ENCODE data around the gene SLC34A3.
"Not testable (repeated sequence)": the region's sequence is repeated elsewhere in the genome, so short reads cannot be mapped to it uniquely, and the experiment has no call there.

SLC34A3 gene

DNA sequence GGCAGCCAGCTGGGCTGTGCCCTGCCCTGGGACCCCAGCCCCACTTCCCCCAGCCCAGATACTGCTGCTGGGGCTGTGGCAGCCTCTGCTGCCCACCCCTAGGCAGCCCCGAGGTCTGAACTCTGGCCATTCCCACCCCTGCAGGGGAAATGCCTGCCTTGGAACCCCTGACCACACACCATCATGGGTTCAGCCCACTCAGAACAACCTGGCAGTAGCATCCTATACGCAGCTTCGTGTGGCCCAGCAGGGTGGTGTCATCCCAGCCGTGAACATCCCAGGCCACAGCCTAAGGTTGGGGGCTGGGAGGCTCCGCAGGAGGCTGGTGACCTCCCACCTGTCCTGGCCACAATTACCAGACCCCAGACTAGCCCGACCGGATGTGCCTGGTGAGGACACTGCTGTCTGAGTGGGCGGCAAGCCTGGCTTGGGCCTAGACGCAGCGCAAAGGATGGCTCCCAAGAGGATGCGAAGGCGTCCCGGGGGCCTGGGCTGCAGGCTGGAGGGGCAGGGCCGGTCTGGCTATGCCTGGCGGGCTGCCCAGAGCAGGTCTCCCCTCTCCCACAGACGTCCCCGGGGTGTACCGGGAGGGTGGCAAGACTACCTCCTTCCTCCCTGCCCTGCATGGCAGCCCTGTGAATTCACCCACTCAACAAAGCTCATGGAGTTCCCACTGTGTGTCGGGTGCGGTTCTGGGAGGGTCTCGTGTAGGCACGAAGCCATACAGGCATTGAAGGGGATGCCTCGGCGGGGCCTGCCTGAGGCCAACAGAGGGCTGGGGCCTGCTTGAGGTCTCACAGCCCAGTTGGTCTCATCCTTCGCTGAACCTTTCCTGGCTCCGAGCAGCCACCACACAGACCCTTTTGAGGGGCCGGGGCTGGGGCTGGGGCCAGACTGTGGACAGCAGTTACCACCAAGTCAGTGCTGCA, 1.5 kb upstream of the SLC34A3 start:
- DNase-seq (ENCODE audit: low spot score): no peak

- no peak for DNase-seq (ENCODE audit: low spot score)
These were observed 597 bp upstream of the SLC34A3 start for GRCh38 chr9:137229903-137230704.

DNA sequence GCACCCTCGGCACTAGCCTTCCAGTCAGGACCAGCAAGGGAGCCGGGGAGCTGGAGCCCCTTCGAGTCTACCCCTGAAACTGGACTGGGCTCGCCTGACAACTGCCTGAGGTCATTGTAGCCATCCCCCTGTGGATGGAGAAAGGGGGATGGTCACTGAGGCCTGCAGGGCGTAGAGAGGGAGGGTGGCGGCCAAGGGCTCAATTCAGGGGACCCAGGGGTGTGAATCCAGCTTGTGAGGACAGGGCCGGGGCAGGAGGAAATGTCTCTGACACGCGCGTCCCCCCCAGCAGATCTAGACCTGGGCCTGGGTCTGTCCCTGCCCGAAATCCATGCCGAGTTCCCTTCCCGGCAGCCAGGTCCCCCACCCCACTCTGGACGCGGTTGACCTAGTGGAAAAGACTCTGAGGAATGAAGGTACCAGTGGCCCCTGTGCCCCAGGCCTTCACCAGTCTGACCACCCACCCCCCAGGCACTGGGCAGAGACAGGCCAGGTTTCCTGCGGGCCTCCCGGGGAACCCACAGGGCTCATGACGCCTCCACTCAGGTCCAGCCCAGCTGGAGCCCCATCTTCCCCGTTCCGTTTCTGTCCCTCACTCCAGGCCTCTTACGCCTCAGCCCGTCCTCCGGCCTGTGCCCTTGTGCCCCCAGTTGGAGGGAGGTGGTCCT, 805 bp downstream of the SLC34A3 start:
- no peak for DNase-seq (ENCODE audit: low spot score)

- no peak for DNase-seq (ENCODE audit: low spot score)
These were observed 1.4 kb downstream of the SLC34A3 start for GRCh38 chr9:137232101-137232500.

DNA sequence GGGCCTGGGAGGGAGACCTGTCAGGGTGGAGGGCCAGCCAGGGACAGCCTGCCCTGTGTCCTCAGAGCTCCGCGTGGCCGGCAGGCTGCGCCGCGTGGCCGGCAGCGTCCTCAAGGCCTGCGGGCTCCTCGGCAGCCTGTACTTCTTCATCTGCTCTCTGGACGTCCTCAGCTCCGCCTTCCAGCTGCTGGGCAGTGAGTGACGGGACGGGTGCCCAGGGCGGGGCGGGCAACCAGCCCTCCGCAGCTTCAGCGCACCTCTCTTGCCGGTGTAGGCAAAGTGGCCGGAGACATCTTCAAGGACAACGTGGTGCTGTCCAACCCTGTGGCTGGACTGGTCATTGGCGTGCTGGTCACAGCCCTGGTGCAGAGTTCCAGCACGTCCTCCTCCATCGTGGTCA, 1.8 kb downstream of the SLC34A3 start:
- no peak for DNase-seq (ENCODE audit: low spot score)

- DNase-seq (ENCODE audit: low spot score): no peak
These were observed 2.7 kb downstream of the SLC34A3 start for GRCh38 chr9:137233143-137233980.

DNA sequence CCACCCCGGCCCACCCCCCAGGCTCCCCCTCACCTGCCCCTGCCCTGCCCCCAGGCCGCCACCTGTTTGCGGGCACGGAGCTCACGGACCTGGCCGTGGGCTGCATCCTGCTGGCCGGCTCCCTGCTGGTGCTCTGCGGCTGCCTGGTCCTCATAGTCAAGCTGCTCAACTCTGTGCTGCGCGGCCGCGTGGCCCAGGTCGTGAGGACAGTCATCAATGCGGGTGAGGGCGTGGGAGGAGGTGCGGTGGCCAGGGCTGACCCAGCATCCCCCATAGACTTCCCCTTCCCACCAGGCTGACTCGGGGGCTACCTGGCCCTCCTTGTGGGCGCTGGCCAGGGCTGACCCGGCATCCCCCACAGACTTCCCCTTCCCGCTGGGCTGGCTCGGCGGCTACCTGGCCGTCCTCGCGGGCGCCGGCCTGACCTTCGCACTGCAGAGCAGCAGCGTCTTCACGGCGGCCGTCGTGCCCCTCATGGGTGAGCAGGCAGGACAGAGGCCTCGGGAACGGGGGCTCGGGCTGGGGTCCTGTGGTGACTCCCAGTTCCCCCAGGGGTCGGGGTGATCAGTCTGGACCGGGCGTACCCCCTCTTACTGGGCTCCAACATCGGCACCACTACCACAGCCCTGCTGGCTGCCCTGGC, 3.5 kb downstream of the SLC34A3 start:
- no peak for DNase-seq (ENCODE audit: low spot score)

DNA sequence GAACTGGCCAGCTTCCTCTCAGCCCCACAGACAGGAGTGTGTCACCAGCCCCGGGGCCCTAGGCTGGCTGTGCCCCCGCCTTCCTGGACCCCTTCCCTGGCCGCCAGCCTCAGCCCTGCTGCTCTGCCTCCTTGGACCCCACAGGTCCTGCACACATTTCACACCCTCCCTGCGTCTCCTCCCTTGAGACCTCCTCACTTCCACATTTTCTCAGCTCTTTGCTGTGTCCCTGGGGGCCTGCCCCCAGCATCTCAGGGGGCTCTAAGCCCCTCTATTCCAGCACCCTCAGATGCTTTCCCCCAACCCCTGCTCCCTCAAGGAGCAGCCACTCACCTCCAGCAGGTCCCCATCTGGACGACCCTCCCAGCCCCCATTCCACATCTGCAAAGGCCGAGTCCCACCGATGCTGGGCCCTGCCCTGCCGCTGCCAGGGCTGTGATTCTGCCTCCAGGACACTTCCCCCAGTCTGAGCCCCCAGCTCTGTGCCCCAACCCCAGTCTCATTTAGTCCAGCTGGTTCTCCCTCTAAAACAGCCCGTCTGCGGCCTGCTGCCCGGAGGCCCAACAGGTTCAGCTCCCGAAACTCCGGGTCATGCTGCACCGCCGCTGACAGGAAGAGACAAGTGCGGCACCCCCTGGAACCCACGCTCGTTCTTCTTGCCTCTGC, 4.2 kb downstream of the SLC34A3 start:
- DNase-seq (ENCODE audit: low spot score): no peak

DNA sequence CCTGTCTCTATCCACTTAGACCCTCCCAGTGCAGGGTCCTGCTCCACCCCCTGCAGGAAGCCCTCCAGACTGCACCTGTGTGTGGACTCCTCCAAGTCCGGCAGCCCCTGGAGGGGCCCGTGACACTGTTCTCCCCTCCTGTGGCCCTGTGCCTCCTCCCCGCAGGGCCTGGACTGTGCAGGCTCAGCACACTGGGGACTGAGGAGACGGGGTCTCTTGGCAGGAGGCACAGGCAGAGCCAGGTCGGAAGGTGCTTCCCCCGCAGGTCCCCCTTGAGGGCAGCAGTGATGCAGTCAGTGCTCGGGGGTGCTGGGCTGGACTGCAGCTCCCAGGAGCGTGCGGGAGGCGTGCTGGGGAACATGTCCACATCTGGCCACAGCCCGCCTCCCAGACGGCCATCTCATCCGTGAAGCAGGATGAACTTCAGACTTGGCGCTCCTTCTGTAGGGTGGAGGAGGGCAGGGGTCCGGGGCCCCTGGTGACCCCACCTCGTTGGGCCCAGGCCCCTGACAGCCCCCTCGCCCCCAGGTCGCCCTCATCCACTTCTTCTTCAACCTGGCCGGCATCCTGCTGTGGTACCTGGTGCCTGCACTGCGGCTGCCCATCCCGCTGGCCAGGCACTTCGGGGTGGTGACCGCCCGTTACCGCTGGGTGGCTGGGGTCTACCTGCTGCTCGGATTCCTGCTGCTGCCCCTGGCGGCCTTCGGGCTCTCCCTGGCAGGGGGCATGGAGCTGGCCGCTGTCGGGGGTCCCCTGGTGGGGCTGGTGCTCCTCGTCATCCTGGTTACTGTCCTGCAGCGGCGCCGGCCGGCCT, 4.9 kb downstream of the SLC34A3 start:
- DNase-seq (ENCODE audit: low spot score): no peak

DNA sequence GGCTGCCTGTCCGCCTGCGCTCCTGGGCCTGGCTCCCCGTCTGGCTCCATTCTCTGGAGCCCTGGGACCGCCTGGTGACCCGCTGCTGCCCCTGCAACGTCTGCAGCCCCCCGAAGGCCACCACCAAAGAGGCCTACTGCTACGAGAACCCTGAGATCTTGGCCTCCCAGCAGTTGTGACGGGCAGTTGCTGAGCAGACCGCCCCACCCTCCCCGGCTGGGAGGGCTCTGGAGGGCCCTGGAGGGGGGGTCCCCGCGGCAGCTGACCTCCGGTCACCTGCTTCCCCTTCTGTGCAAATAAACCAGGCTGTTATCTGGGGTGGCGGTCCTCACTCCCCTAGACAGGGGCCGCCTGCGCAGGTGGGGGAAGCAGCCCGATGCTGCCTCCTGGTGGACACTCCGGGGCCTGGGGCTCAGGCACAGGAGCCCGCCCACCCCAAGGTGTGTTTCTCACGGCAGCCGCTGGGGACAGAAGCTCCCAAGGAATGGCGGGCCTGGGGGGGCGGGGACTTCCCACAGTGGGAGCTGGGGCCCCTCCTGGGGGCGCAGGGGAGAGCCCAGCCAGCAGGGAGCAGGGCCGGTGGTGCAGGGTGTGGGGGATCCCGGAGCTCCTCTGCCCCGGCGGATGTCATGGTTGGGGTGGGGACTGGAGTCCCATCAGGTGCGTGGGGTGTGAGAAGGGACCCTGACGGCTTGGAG, 5.7 kb downstream of the SLC34A3 start:
- DNase-seq (ENCODE audit: low spot score): peak; percentile 89

DNA sequence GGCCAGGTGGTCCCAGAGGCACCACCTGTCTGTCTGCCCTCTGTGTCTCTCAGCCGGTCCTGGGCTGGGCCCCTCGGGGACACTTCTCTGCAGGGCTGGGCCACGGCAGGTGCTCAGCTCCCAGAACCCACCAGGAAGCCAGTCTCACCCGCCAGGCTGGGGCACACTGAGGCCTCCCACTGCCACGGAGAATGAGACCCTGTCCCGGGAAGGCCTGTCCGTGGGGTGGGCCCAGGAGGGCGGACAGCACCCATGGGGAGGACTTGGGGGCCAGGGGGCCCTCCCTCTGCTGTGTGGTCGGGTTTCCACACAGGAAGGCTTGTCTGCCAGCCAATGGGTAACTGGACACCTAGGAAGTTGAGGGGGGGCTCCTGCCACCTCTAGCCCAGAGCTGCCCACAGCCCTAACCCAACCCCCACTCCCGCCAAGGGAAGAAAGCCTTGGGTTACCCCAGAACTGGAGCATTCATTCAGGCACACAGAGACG, 6.3 kb downstream of the SLC34A3 start:
- DNase-seq (ENCODE audit: low spot score): no peak

GRCh38 chr9:137237759-137238726, 7.3 kb downstream of the SLC34A3 start:
- DNase-seq (ENCODE audit: low spot score): no peak

DNA sequence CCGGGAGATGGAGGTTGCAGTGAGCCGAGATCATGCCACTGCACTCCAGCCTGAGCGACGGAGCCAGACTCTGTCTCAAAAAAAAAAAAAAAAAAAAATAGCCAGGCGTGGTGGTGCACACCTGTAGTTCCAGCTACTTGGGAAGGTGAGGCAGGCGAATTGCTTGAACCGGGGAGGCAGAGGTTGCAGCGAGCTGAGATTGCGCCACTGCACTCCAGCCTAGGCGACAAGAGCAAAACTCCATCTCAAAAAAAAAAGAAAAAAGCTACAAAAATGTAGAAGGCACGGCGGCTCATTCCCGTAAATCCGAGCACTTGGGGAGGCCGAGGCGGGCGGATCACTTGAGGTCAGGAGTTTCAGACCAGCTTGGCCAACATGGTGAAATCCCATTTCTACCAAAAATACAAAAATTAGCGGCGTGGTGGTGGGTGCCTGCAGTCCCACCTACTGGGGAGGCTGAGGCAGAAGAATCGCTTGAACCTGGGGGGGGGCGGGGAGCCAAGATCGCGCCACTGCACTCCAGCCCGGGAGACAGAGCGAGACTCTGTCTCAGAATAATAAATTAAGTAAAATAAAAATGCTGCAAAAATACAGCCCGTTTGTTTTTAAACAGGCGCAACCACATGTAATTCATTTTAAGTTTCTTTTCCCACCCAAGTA, 9.0 kb downstream of the SLC34A3 start:
- not testable (repeated sequence) for DNase-seq (ENCODE audit: low spot score)

GRCh38 chr9:137240318-137240840, 9.7 kb downstream of the SLC34A3 start:
- peak; percentile 66 for DNase-seq (ENCODE audit: low spot score)

GRCh38 chr9:137240841-137241489, 10.3 kb downstream of the SLC34A3 start, which contains the start of gene TUBB4B:
TUBB4B (plus strand) TSS chr9:137241287; CDS start chr9:137241361, 74 bp downstream.
- peak; percentile 100 for DNase-seq (ENCODE audit: low spot score)

Data from CD4-positive, alpha-beta T cell treated with Interleukin-2 at 100 ng/mL for 4 hours (primary cell).